Mesodermal cell (in vitro differentiated cells): ENCODE measurements around the gene TMPRSS12.

Experiments used
- H3K27ac ChIP-seq: 2 replicates; pipeline ENCODE4 v1.7.0; 2013; ENCODE audit warnings: mild to moderate bottlenecking, low read depth, low read length, moderate library complexity; ENCODE audit not compliant: severe bottlenecking
- H3K36me3 ChIP-seq: 2 replicates; pipeline ENCODE4 v1.7.1; 2013; ENCODE audit warnings: mild to moderate bottlenecking, low read length, moderate library complexity; ENCODE audit not compliant: control insufficient read depth, insufficient read depth
- H3K4me1 ChIP-seq: one replicate; pipeline ENCODE4 v1.7.1; 2013; ENCODE audit warnings: mild to moderate bottlenecking, low read length; ENCODE audit not compliant: insufficient read depth, control insufficient read depth, poor library complexity, severe bottlenecking
- H3K4me3 ChIP-seq: 2 replicates; pipeline ENCODE4 v1.7.0; 2013; ENCODE audit warnings: low read length, control low read depth, mild to moderate bottlenecking; ENCODE audit not compliant: insufficient read depth, poor library complexity, severe bottlenecking; ENCODE audit errors: extremely low read depth
- H3K9me3 ChIP-seq: 2 replicates; pipeline ENCODE4 v1.7.1; 2013; ENCODE audit warnings: mild to moderate bottlenecking, low read length, moderate library complexity; ENCODE audit not compliant: control insufficient read depth
- WGBS, 2 experiments: methylation state at CpG; one replicate each; pipeline ENCODE4 v1.1.5; 2013; ENCODE audit warnings: missing lambda C conversion rate in 2 of 2; ENCODE audit not compliant: insufficient coverage in 2 of 2; 5-methylcytosine and 5-hydroxymethylcytosine counted together

TMPRSS12 gene

GRCh38 chr12:50934981-50935807, 92.5 kb downstream of the TMPRSS12 start:
- Histone ChIP-seq H3K4me1 (peaks cover 8% of the 10 kb centered on the region), H3K36me3 (peaks cover 8% of the 10 kb centered on the region), H3K4me3 (no peak overlapping the region), H3K27ac (peak overlapping the region; percentile 7), H3K9me3 (peaks cover 9% of the 10 kb centered on the region)
- WGBS, 2 experiments: 89 to 96% methylated on average over 1 to 4 of the region's 6 CpGs

- no peak overlapping the region for H3K4me3 ChIP-seq
- no peaks in the 10 kb centered on the region for H3K36me3 ChIP-seq
- H3K9me3 ChIP-seq: peaks cover 9% of the 10 kb centered on the region
- H3K4me1 ChIP-seq: peaks cover 8% of the 10 kb centered on the region
- WGBS, 2 experiments: 91 to 94% methylated on average over 7 to 8 of the region's 9 CpGs
- no peak overlapping the region for H3K27ac ChIP-seq
These were observed 94.2 kb downstream of the TMPRSS12 start for GRCh38 chr12:50936821-50937530.
